Cardiac muscle cell (in vitro differentiated cells and primary cell): ENCODE data around the gene ATF2. TPM values are rescaled to one million over a fixed set of nuclear protein-coding genes. Genes with fewer than 3 reads are reported as not detected.

ENCODE experiments used
- DNase-seq, 2 donors: peaks; one replicate each; pipeline versions ENCODE4 v3.0.0 to v3.0.0-alpha.2; 2010 to 2017; ENCODE audit warnings: low read depth in 1 of 2, low spot score in 1 of 2
- H3K27ac ChIP-seq: fragments of 200-600 bp; sonication (generic); 2 replicates; pipeline ENCODE4 v1.5.1; 2016
- H3K27me3 ChIP-seq: fragments of 200-600 bp; sonication (generic); 2 replicates; pipeline ENCODE4 v1.6.0; 2016; ENCODE audit warnings: control low read depth
- H3K36me3 ChIP-seq: fragments of 200-600 bp; sonication (generic); 2 replicates; pipeline ENCODE4 v1.5.1; 2016; ENCODE audit warnings: control low read depth
- H3K4me1 ChIP-seq: fragments of 200-600 bp; sonication (generic); 2 replicates; pipeline ENCODE4 v1.8.1; 2017; ENCODE audit warnings: low read depth, mild to moderate bottlenecking, mixed run types
- H3K4me3 ChIP-seq: fragments of 200-600 bp; sonication (generic); 2 replicates; pipeline ENCODE4 v1.5.1; 2016; ENCODE audit warnings: mild to moderate bottlenecking
- H3K9me3 ChIP-seq: fragments of 200-600 bp; sonication (generic); 2 replicates; pipeline ENCODE4 v1.5.1; 2017; ENCODE audit warnings: low read depth, mild to moderate bottlenecking, control low read depth
- polyA plus RNA-seq: library from polyadenylated mRNA; unstranded; fragments of >200 nt; fragmentation: Nextera tagmentation; extraction: Ambion mirVana; gene quantifications from 2 replicates; pipeline ENCODE4 v1.2.1, GENCODE V29; 2016
- total RNA-seq: library from RNA; depleted of rRNA; stranded (reverse); fragments of >200 nt; gene quantifications from 2 replicates; pipeline ENCODE4 v1.2.3, GENCODE V29; 2016
- TF ChIP-seq, protein P1 (sequence below): IDR thresholded peaks from 2 replicates; pipeline ENCODE4 v1.5.1; 2012; ENCODE audit warnings: low read depth, mild to moderate bottlenecking, low read length

The ATF2 gene
- total and polyA plus RNA-seq, 2 experiments from 2014 or later, result 25.7 to 40.9 TPM

DNA sequence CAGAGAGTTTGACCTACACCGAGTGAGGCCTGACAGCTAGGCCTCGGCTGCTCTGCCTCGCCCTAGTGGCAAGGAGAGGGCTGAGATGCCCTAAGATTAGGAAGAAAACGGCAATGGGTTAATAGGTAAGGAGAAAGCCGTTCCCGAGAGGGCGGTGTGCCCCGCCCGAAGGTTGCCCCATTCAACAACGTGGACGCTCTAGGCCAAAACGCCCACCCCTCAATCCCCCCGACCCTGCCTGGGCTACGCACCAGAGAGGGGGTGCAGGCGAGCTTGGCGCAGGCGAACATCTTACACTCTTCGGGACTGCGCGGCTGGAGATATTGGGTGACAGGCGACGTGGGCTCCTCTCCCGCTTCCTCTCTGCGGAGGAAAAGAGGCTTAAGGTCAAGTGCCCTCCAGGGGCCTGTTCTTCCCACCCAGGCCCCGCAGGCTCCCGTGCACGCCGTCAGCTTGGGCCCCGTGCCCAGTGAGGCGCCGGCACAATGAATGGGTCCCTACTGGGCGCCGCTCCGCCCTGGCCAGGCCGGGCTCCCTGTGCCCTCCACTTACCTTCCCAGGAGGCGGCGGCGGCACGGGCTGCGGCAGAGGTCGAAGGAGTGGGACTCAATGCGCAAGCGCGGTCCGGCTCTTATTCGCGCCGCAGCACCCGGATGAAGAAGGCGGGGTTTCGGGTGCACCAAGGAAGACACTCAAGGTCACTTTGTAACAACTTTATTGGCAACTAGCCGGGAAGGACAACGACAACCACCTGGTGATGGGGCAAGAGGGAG is 13.3 kb upstream of the ATF2 start, which contains the start of gene ATP5MC3:
Gene ATP5MC3 (minus strand): TSS at position 607 of the 773 bp plus-strand sequence. CDS start 317 bp downstream, at position 290.
- Histone ChIP-seq H3K27ac (peak within 1 kb of the TSS; percentile 96), H3K4me3 (peak within 1 kb of the TSS; percentile 82), H3K4me1 (peaks cover 33% of the 10 kb centered on the region), H3K27me3 (no peaks in the 10 kb centered on the region), H3K36me3 (peaks cover 36% of the 10 kb centered on the region), H3K9me3 (no peaks in the 10 kb centered on the region)
- TF ChIP-seq, protein P1, sequence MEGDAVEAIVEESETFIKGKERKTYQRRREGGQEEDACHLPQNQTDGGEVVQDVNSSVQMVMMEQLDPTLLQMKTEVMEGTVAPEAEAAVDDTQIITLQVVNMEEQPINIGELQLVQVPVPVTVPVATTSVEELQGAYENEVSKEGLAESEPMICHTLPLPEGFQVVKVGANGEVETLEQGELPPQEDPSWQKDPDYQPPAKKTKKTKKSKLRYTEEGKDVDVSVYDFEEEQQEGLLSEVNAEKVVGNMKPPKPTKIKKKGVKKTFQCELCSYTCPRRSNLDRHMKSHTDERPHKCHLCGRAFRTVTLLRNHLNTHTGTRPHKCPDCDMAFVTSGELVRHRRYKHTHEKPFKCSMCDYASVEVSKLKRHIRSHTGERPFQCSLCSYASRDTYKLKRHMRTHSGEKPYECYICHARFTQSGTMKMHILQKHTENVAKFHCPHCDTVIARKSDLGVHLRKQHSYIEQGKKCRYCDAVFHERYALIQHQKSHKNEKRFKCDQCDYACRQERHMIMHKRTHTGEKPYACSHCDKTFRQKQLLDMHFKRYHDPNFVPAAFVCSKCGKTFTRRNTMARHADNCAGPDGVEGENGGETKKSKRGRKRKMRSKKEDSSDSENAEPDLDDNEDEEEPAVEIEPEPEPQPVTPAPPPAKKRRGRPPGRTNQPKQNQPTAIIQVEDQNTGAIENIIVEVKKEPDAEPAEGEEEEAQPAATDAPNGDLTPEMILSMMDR, result peak; percentile 22
- DNase-seq, result peak; percentile 95 to 96

DNA sequence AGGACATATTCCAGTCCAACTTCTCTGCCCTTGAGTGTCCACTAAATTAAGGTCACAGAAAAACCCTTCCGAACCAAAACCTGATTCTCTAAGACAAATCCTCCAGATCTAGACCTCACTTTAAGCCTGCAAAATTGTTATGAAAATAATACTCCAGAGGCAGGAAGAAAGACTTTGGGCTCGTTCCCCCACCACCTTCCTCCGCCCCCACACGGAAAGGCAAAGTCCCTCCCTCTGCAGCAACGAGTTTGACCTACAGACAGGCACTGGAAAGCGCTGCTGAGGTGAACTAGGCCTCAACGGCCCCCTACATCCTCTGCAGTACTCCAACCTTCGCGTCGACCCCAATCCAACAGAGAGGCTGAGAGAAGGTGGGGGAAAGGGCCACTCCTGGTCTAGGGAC is 12.7 kb upstream of the ATF2 start:
- Histone ChIP-seq H3K9me3 (no peaks in the 10 kb centered on the region), H3K4me3 (peak overlapping the region; percentile 82), H3K36me3 (peaks cover 41% of the 10 kb centered on the region), H3K27me3 (no peaks in the 10 kb centered on the region), H3K27ac (peak overlapping the region; percentile 96), H3K4me1 (peaks cover 33% of the 10 kb centered on the region)
- DNase-seq, result peak; percentile 53 to 55
- TF ChIP-seq, protein P1, result no peak

DNA sequence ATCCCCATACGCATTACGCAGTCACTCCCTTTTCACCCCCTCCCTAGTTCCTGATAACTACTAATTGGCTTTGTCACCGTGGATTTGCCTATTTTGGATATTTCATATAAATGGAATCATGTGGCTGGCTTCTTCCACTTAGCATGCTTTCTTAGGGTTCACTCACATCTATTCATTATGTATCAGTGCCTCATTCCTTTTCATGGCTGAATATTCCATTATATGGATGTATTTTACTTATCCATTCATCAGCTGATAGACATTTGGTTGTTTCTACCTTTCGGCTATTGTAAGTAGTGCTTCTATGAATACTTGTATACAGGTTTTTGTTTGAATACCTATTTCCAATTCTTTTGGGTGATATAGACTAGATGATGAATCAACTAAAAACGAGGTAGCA is 8.6 kb upstream of the ATF2 start:
- Histone ChIP-seq H3K27ac (peak overlapping the region; percentile 42), H3K4me3 (no peak overlapping the region), H3K4me1 (peaks cover 47% of the 10 kb centered on the region), H3K9me3 (no peaks in the 10 kb centered on the region), H3K36me3 (peaks cover 51% of the 10 kb centered on the region), H3K27me3 (no peaks in the 10 kb centered on the region)
- DNase-seq, result no peak
- TF ChIP-seq, protein P1, result no peak

DNA sequence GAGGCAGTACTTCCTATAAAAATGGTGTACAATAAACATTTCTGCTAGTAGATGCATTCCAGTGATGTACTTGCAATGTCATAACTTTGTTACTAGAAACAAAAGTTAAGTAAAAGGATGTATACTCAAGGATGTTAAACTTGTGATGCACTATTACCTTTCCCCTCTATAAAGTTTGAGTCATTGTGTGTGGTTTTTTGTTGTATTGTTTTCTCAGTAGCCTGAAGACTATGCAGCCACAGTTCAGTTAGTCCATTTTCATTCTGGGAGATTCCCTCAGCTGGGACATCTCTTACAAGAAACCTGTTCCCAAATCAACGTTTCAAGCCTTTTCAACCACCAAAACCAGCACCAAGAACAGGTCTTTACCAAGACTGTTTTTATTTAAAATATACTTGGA is 7.9 kb upstream of the ATF2 start:
- H3K9me3 ChIP-seq, result no peaks in the 10 kb centered on the region
- peaks cover 47% of the 10 kb centered on the region for H3K4me1 ChIP-seq
- no peaks in the 10 kb centered on the region for H3K27me3 ChIP-seq
- no peak for DNase-seq
- peaks cover 51% of the 10 kb centered on the region for H3K36me3 ChIP-seq
- H3K27ac ChIP-seq, result peak overlapping the region; percentile 8
- H3K4me3 ChIP-seq, result no peak overlapping the region
- TF ChIP-seq, protein P1, result no peak

DNA sequence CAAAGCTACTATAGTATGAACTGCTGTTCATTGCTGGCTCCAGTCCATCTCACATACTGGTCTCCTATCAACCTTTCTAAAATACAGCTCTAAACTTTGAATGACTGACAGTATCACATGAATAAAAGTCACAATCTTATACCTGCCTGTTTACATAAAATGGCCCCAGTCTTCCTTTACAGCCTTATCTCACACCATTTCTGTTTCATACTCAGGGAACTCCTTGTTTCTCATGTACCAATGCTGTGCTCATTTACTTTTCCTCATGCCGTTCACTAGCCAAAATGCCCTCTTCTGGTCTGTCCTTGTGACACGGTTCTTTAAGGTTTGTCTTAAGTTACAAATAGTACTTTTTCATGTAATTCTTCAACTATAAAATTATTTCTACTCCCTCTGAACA is 7.3 kb upstream of the ATF2 start:
- Histone ChIP-seq H3K36me3 (peaks cover 51% of the 10 kb centered on the region), H3K27me3 (no peaks in the 10 kb centered on the region), H3K4me3 (no peak overlapping the region), H3K27ac (peak overlapping the region; percentile 8), H3K4me1 (peaks cover 47% of the 10 kb centered on the region), H3K9me3 (no peaks in the 10 kb centered on the region)
- TF ChIP-seq, protein P1, result no peak
- DNase-seq, result no peak
